Middle frontal gyrus (tissue), 1 donor: ENCODE measurements around the gene TSPAN7.

ENCODE experiments used
- DNase-seq: peaks from one replicate; pipeline ENCODE4 v3.0.0-alpha.2; 2015; ENCODE audit warnings: low spot score; ENCODE audit errors: extremely low spot score

Gene TSPAN7

DNA sequence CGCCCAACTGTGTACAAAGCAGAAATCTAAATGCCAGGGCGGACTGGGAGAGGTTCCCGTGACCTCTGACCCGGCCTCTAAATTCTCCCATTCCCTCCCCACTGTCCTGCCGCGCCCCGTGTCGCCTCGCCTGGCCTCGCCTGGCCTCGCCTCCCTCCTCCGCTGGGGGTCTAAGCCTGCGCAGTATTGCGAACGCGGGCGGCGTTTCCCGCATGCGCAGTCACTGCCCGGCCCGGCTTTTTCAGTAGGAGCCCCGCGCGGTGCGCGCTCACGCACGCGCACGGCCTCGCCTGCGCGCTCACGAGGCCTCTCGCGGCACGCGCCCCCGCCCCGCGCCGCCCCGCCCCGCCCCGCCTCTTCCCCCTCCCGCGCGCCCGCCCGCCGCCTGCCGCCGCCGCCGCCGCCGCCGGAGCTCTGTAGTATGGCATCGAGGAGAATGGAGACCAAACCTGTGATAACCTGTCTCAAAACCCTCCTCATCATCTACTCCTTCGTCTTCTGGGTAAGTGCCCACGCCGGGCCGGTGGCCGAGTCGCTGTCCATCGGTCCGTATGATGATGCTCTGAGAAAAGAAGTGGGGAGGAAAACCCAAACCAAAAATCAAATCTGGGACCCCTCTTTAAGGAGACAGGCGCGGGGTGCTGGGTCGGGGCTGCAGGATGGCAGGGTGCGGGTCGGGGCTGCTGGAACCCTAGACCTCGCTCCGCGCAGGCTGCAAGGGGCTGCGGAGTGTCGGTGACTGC lies at the start of gene TSPAN7:
Gene TSPAN7 (plus strand): TSS at position 417 of the 743 bp plus-strand sequence. CDS start 5 bp downstream, at position 422.
- peak; percentile 68 for DNase-seq

DNA sequence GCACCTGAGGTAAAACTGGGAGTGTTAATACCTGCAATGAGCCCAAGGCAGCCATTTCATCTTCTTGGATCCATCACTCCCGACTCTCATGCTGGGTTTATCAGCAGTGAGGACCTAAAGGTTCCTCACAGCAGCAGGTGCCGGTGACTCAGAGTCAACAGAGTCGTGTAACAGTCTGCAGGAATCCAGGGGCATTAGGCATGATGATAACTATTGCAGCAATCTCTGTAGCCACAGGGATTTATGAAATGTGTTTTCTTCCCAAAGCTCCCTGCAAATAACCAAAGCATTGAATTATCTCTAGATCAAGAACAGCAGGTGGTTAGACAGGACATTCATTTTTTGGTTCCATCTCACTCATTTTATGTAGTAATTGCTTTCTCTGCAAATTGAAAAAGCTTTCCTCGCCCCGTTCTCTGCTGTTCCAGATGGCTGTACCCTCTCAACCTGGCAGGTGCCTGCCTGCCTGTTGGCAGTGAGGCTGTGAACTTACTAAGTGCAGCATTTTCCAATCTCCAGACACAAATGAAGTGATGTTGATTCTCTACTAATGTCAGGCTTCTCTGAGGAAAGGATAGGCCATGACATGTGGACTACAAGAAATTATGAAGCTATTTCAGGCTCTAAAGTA lies 48.1 kb upstream of the TSPAN7 start:
- no peak for DNase-seq

DNA sequence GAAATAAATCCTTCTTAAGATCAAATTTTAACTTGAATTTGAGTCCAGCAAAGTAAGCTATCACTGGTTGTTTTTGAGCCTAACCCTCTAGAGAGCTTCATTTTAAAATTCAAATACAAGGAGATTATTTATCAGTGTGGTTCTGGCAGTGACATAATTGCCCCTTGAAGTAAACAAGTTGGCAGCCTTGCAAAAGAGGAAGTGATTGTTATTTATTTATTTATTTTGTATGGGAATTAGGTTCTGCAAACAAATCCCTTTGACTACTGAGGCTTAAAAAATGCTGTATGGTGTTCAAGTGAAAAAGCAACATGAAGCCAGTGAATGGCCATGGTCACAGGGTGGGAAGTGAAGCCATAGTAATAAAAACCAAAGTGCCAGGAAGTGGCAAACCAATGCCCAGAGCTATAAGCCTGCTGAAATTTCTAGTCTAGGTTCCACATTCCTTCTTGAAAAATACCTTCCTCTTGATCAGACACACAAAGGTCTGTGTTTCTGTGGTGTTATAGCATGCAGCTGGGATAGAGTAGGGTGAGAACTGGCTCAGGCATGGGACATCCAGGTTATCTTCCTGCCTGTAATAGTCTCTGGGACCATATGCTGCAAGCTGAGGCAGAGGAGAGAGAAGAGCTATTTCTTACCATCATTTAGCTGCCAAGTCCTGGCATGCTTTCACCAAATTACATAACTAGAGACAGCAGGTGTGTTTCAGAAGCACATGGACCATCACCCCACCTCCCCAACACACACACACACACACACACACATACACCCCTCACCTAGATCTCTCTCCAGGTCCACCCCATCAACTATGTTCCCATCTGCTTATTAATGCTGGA lies 47.1 kb upstream of the TSPAN7 start:
- DNase-seq: no peak

DNA sequence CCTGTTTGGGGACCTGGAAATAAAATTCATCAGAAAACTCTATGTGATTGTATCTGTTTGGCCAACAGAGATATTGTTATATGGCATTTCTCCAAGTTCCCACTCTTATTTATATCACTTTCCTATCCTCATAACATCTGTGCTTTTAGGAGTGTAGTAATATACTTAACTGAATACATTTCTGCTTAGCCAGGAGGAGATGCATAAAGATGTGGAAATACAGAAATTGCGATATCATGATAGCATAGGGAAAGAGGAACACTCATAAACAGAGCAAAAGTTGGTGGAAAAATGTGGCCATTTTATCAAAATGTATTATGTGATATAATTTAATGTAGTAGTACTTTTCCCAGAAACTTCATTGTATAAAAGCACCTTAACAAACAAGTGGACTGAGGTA lies 46.1 kb upstream of the TSPAN7 start:
- DNase-seq: no peak

- DNase-seq: no peak
Measured at GRCh38 chrX:38516196-38516774, 45.1 kb upstream of the TSPAN7 start.

GRCh38 chrX:38519651-38520050 lies 41.7 kb upstream of the TSPAN7 start:
- no peak for DNase-seq

DNA sequence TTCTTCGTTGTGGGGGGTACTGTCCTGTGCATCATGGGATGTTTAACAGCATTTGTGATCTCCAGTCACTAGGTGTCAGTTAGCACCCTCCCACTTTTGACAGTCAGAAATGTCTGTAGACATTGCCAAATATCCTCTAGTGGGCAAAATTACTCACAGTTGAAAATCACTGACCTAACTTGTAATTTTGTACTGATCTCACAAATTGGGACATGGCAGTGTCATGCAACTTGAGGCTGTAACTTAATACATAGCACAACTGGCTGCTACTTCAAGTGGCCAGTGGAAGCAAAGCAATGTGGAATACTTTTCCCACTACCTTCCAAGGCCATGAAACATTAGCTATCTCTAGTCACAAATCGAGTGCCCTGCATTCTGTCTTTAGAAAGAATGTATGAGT lies 23.2 kb upstream of the TSPAN7 start:
- DNase-seq: no peak

- no peak for DNase-seq
Measured at GRCh38 chrX:38539748-38540147, 21.6 kb upstream of the TSPAN7 start.

DNA sequence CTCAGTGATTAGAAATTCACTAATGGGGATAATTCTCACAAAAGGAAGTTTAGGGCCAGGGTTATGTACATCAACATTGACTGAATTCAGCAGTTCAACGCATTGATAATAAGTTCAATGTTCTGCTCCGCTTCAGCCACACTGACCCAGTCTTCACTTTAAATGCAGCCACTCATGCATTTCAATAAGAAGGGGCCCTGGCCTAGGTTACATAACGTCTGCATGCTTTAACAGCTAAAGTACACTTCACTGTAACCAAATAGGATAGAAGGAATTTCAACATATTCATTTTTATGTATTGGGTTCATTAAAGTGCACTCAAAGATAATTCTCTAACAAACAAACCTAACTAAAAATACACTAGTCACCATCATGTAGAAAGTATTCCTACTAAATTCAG lies 12.8 kb upstream of the TSPAN7 start:
- DNase-seq: no peak

- DNase-seq: no peak
Measured at GRCh38 chrX:38552721-38553120, 8.6 kb upstream of the TSPAN7 start.

DNA sequence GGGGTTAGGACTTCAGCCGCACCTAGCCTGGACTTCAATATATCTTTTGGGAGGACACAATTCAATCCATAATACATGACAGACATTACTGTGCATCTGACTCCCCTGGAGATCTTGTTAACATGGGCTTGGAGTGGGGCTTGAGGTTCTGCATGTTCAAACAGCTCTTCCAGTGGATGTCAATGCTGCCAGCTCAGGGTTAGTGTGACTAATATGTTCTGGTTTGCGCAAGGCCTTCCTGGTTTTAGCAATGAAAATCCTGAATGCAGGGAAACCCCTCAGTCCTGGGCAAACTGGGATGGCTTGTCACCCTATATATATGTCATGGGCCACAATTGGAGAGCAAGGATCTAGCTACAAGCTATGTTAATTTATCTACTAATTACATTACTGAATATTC lies 2.7 kb upstream of the TSPAN7 start:
- DNase-seq: no peak

DNA sequence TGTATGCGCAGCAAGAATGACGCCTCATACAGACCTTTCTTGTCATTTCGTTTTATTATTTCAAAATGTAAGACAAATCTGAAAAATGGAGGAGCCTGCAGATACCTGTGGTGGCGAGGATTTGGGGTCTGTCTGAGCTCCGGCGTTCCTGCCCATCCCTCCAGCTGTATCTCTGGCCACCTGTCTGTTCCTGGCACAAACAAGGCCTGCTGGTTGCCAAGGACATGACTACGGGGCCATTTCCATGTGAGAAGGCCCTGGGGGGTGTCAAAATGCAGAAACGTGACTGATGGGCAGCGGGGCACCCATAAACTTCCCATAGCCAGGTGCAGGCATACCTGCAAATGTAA lies 591 bp upstream of the TSPAN7 start:
- no peak for DNase-seq

DNA sequence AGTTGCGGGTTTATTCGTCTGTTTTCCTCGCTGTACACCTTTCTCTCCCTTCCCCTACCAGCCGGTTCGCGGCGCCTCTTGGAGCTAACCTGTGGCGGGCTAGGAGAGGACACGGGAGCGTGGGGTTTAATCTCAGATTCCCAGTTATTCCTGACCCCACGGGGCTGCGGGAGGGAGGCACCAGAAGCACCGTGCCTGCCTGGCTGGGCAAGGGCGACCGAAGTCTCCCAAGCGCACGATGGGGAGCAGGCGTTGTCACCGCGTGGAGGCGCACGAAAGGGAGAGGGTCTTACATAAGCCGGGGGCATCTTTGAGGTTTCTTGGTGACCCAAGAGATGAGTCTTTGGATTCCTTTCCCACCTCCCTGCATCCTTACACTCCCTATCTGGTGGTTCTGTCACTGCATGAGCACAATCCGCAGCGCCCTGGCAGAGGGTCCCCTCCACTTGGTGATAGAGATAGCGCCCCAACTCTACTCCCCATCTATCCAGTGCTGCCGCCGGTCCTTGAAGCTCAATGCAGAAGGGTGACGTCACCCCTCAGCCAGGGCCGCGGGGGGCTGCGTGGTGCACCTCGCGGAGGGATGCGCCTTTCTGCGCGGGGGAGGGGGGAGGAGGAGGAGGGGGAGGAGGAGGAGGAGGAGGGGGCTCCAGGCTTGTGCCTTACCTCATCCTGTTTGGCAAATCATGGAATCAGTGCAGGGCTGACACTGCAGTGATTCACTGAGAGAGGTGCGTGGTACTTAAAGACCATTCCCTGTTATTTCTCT lies 793 bp downstream of the TSPAN7 start:
- DNase-seq: no peak

GRCh38 chrX:38563030-38563429 lies 1.7 kb downstream of the TSPAN7 start:
- no peak for DNase-seq

GRCh38 chrX:38570396-38570795 lies 9.1 kb downstream of the TSPAN7 start:
- DNase-seq: no peak

DNA sequence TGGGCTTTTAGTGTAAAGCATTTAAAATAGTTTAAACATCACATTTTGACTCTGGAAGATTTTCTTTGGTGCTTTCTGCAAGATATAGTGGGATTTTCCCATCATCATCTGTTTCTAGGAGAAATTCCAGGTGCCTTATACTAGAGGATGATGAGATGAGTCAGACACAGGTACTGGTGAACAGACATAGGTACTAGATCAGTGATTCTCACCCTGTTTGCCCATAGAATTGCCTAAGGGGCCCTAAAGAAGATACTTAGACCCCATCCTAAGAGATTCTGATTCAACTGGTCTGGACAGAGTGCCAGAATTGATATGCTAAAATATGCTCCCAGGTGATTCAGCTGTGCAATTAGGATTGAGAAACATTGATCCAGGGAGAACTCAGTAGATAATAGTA lies 9.7 kb downstream of the TSPAN7 start:
- DNase-seq: no peak

- DNase-seq: no peak
Measured at GRCh38 chrX:38574858-38575257, 13.5 kb downstream of the TSPAN7 start.

DNA sequence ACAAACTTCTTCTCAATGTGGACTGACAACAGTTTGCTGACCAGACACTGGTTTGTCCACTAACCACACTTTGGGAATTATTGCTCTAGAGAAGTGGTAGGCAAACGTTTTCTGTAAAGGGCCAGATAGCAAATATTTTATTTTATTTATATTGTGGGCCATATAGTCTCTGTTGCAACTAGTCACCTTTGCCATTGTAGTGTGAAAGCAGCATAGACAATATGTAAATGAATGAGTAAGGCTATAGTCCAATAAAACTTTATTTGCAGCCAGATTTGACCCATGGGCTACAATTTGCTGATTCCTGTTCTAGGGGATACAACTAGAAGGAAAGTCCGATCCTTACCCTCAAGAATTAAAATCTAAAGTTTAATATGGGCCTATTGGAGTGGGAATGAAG lies 14.5 kb downstream of the TSPAN7 start:
- no peak for DNase-seq

GRCh38 chrX:38577738-38578137 lies 16.4 kb downstream of the TSPAN7 start:
- no peak for DNase-seq

DNA sequence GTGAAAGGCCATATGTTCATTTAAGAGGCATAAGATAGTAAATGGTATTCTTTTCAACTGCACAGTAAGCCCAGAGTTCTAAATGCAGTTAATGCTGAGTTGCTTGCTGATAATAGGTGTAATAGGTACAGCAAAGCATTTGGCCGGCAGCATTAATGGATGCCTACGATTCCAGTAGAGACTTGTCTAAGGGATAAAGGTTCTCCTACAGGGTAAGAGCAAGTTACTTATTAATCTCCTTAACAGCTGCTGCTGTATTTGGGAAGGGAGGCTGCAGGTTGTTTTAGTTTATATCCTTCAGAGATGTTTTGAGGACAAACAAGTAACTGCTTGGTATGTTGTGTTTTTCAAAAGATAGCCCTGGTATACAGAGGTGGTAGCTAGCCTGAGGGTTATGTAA lies 16.8 kb downstream of the TSPAN7 start:
- no peak for DNase-seq

GRCh38 chrX:38583181-38583580 lies 21.8 kb downstream of the TSPAN7 start:
- no peak for DNase-seq
